ES-I3 (cell line): ENCODE results near the gene TAGLN.
"Not testable (repeated sequence)": the region's sequence is repeated elsewhere in the genome, so short reads cannot be mapped to it uniquely, and the experiment has no call there.

Source experiments
- H3K36me3 ChIP-seq: 2 replicates; pipeline ENCODE4 v1.6.1; 2013; ENCODE audit warnings: mild to moderate bottlenecking, low read length, control low read depth, moderate library complexity; ENCODE audit not compliant: insufficient read depth
- H3K4me1 ChIP-seq: 2 replicates; pipeline ENCODE4 v1.6.1; 2013; ENCODE audit warnings: mild to moderate bottlenecking, control low read depth, low read length; ENCODE audit not compliant: insufficient read depth
- H3K9ac ChIP-seq: 2 replicates; pipeline ENCODE4 v1.6.1; 2013; ENCODE audit warnings: low read depth, mild to moderate bottlenecking, low read length, moderate library complexity
- H3K9me3 ChIP-seq: 2 replicates; pipeline ENCODE4 v1.6.1; 2013; ENCODE audit warnings: mild to moderate bottlenecking, low read length, moderate library complexity; ENCODE audit not compliant: control insufficient read depth, insufficient read depth

TAGLN gene

GRCh38 chr11:117176186-117176585 is 23.0 kb upstream of the TAGLN start:
- peaks cover 27% of the 10 kb centered on the region for H3K4me1 ChIP-seq
- peaks cover 6% of the 10 kb centered on the region; the same call in 1 of the 2 replicates for H3K36me3 ChIP-seq
- no peaks in the 10 kb centered on the region for H3K9me3 ChIP-seq
- no peak overlapping the region for H3K9ac ChIP-seq

GRCh38 chr11:117177534-117178209 is 21.5 kb upstream of the TAGLN start:
- Histone ChIP-seq H3K9me3 (no peaks in the 10 kb centered on the region), H3K4me1 (peaks cover 16% of the 10 kb centered on the region), H3K9ac (peak overlapping the region; percentile 52), H3K36me3 (peaks cover 10% of the 10 kb centered on the region; the same call in 1 of the 2 replicates)

GRCh38 chr11:117178210-117179034 is 20.7 kb upstream of the TAGLN start, which contains the start of gene SIDT2:
Gene SIDT2, plus strand, starts transcription at chr11:117178743. Its CDS starts 521 bp downstream, at chr11:117179264.
- Histone ChIP-seq H3K36me3 (peaks cover 7% of the 10 kb centered on the region; the same call in 1 of the 2 replicates), H3K9me3 (no peaks in the 10 kb centered on the region), H3K4me1 (peaks cover 9% of the 10 kb centered on the region)

GRCh38 chr11:117179048-117179999 is 19.8 kb upstream of the TAGLN start:
- Histone ChIP-seq H3K9me3 (no peaks in the 10 kb centered on the region), H3K4me1 (peaks cover 9% of the 10 kb centered on the region)

More at GRCh38 chr11:117178210-117179034, 20.7 kb upstream of the TAGLN start, which contains the start of gene SIDT2:
- H3K9ac ChIP-seq = peak within 1 kb of the TSS; percentile 64

GRCh38 chr11:117180020-117180419 is 19.1 kb upstream of the TAGLN start:
- peaks cover 7% of the 10 kb centered on the region; the same call in 1 of the 2 replicates for H3K36me3 ChIP-seq

More at GRCh38 chr11:117179048-117179999, 19.8 kb upstream of the TAGLN start:
- Histone ChIP-seq H3K36me3 (peaks cover 7% of the 10 kb centered on the region; the same call in 1 of the 2 replicates), H3K9ac (peak overlapping the region; percentile 64)

GRCh38 chr11:117180661-117181585 is 18.2 kb upstream of the TAGLN start:
- no peak overlapping the region for H3K9ac ChIP-seq
- H3K36me3 ChIP-seq = peaks cover 10% of the 10 kb centered on the region; the same call in 1 of the 2 replicates
- H3K4me1 ChIP-seq = peaks cover 9% of the 10 kb centered on the region
- H3K9me3 ChIP-seq = no peaks in the 10 kb centered on the region

More at GRCh38 chr11:117180020-117180419, 19.1 kb upstream of the TAGLN start:
- H3K4me1 ChIP-seq = peaks cover 9% of the 10 kb centered on the region
- H3K9ac ChIP-seq = peak overlapping the region; percentile 64; the same call in 1 of the 2 replicates
- H3K9me3 ChIP-seq = no peaks in the 10 kb centered on the region

GRCh38 chr11:117181586-117182550 is 17.3 kb upstream of the TAGLN start:
- no peaks in the 10 kb centered on the region for H3K9me3 ChIP-seq
- H3K36me3 ChIP-seq = peaks cover 8% of the 10 kb centered on the region; the same call in 1 of the 2 replicates
- H3K9ac ChIP-seq = no peak overlapping the region
- H3K4me1 ChIP-seq = peaks cover 9% of the 10 kb centered on the region

- H3K36me3 ChIP-seq = peaks cover 8% of the 10 kb centered on the region; the same call in 1 of the 2 replicates
- peaks cover 9% of the 10 kb centered on the region for H3K4me1 ChIP-seq
- H3K9ac ChIP-seq = no peak overlapping the region
- no peaks in the 10 kb centered on the region for H3K9me3 ChIP-seq
Observed at GRCh38 chr11:117182551-117182935, 16.6 kb upstream of the TAGLN start.

GRCh38 chr11:117183178-117183577 is 16.0 kb upstream of the TAGLN start:
- not testable (repeated sequence) for H3K36me3 ChIP-seq, H3K9ac ChIP-seq, H3K9me3 ChIP-seq, H3K4me1 ChIP-seq

- H3K9me3 ChIP-seq = no peaks in the 10 kb centered on the region
- H3K36me3 ChIP-seq = peaks cover 8% of the 10 kb centered on the region; the same call in 1 of the 2 replicates
- peaks cover 9% of the 10 kb centered on the region for H3K4me1 ChIP-seq
- H3K9ac ChIP-seq = no peak overlapping the region
Observed at GRCh38 chr11:117183724-117184349, 15.3 kb upstream of the TAGLN start.

GRCh38 chr11:117185736-117186430 is 13.3 kb upstream of the TAGLN start:
- Histone ChIP-seq H3K9me3 (no peaks in the 10 kb centered on the region), H3K36me3 (peaks cover 8% of the 10 kb centered on the region; the same call in 1 of the 2 replicates), H3K4me1 (no peaks in the 10 kb centered on the region; the same call in 1 of the 2 replicates), H3K9ac (no peak overlapping the region)
